ENCODE measurements around the gene BRCC3. TPM values are rescaled to one million over a fixed set of nuclear protein-coding genes. Genes with fewer than 3 reads are reported as not detected.

BRCC3 gene
- total and polyA plus RNA-seq, 2 experiments from 2014 or later: 13.4 to 27.2 TPM

GRCh38 chrX:155148724-155149537, 77.6 kb downstream of the BRCC3 start:
- no peaks in the 10 kb centered on the region for H3K27me3 ChIP-seq
- TF ChIP-seq, protein P1, sequence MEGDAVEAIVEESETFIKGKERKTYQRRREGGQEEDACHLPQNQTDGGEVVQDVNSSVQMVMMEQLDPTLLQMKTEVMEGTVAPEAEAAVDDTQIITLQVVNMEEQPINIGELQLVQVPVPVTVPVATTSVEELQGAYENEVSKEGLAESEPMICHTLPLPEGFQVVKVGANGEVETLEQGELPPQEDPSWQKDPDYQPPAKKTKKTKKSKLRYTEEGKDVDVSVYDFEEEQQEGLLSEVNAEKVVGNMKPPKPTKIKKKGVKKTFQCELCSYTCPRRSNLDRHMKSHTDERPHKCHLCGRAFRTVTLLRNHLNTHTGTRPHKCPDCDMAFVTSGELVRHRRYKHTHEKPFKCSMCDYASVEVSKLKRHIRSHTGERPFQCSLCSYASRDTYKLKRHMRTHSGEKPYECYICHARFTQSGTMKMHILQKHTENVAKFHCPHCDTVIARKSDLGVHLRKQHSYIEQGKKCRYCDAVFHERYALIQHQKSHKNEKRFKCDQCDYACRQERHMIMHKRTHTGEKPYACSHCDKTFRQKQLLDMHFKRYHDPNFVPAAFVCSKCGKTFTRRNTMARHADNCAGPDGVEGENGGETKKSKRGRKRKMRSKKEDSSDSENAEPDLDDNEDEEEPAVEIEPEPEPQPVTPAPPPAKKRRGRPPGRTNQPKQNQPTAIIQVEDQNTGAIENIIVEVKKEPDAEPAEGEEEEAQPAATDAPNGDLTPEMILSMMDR (IDR thresholded peaks at IDR 0.05; ENCODE audit: poor library complexity): peak; percentile 24
- TF ChIP-seq EZH2phosphoT487 (IDR thresholded peaks at IDR 0.05; ENCODE audit: low read depth, severe bottlenecking, unreplicated experiment): no peak
- no peak for TF ChIP-seq EZH2 (IDR thresholded peaks at IDR 0.05; ENCODE audit: borderline replicate concordance)
- no peak overlapping the region for H3K27ac ChIP-seq
- no peak overlapping the region for H3K4me3 ChIP-seq
- H3K36me3 ChIP-seq (replicated peaks; ENCODE audit: insufficient read depth, low read depth): no peaks in the 10 kb centered on the region
- no peaks in the 10 kb centered on the region for H3K79me2 ChIP-seq
- H2AFZ ChIP-seq: no peak overlapping the region
- H3K9me2 ChIP-seq (replicated peaks; ENCODE audit: insufficient read depth): no peaks in the 10 kb centered on the region
- no peak overlapping the region for H3K4me2 ChIP-seq
- no peak for DNase-seq (ENCODE audit: low spot score)
- H3K4me1 ChIP-seq (ENCODE audit: insufficient read depth): no peaks in the 10 kb centered on the region
- no peaks in the 10 kb centered on the region for H4K20me1 ChIP-seq (ENCODE audit: insufficient read depth, poor library complexity, severe bottlenecking)
- H3K9me3 ChIP-seq (ENCODE audit: low read depth): no peaks in the 10 kb centered on the region
- 59% methylated on average over 7 of the region's 7 CpGs for WGBS (ENCODE audit: low lambda C conversion rate, missing lambda C conversion rate)

- Histone ChIP-seq H3K9me3 (ENCODE audit: low read depth) (no peaks in the 10 kb centered on the region), H3K36me3 (replicated peaks; ENCODE audit: insufficient read depth, low read depth) (no peaks in the 10 kb centered on the region), H3K27ac (no peak overlapping the region), H3K27me3 (no peaks in the 10 kb centered on the region), H3K9me2 (replicated peaks; ENCODE audit: insufficient read depth) (no peaks in the 10 kb centered on the region), H3K4me2 (no peak overlapping the region), H4K20me1 (ENCODE audit: insufficient read depth, poor library complexity, severe bottlenecking) (no peaks in the 10 kb centered on the region), H3K4me3 (no peak overlapping the region), H3K4me1 (ENCODE audit: insufficient read depth) (no peaks in the 10 kb centered on the region), H2AFZ (no peak overlapping the region), H3K79me2 (no peaks in the 10 kb centered on the region)
- TF ChIP-seq EZH2phosphoT487 (IDR thresholded peaks at IDR 0.05; ENCODE audit: low read depth, severe bottlenecking, unreplicated experiment) (no peak), EZH2 (IDR thresholded peaks at IDR 0.05; ENCODE audit: borderline replicate concordance) (no peak)
- TF ChIP-seq, protein P1 (IDR thresholded peaks at IDR 0.05; ENCODE audit: poor library complexity): no peak
- WGBS (ENCODE audit: low lambda C conversion rate, missing lambda C conversion rate): 57% methylated on average over 2 of the region's 2 CpGs
- no peak for DNase-seq (ENCODE audit: low spot score)
Observed at GRCh38 chrX:155169881-155170280, 98.6 kb downstream of the BRCC3 start.

Other genes starting within 250 kb of the BRCC3 start
- not detected in 2 replicates for gene SMIM9, start 236.8 kb upstream of the BRCC3 start, total RNA-seq
- gene SMIM9, start 236.8 kb upstream of the BRCC3 start, polyA plus RNA-seq: not detected in 2 replicates
- 6.4 and 7.7 TPM in 2 replicates for gene F8A1, start 185.2 kb upstream of the BRCC3 start, total RNA-seq
- gene F8A1, start 185.2 kb upstream of the BRCC3 start, polyA plus RNA-seq: 33.8 and 40.1 TPM in 2 replicates
- gene F8, start 48.8 kb upstream of the BRCC3 start, total RNA-seq: 1.4 and 2.1 TPM in 2 replicates
- gene F8, start 48.8 kb upstream of the BRCC3 start, polyA plus RNA-seq: 0.92 and 1.7 TPM in 2 replicates
- 57.7 and 65.7 TPM in 2 replicates for gene FUNDC2, start 44.7 kb upstream of the BRCC3 start, total RNA-seq
- gene FUNDC2, start 44.7 kb upstream of the BRCC3 start, polyA plus RNA-seq: 87.5 and 103 TPM in 2 replicates
- 10.8 and 14.2 TPM in 2 replicates for gene CMC4, start 372 bp upstream of the BRCC3 start, total RNA-seq
- gene CMC4, start 372 bp upstream of the BRCC3 start, polyA plus RNA-seq: 16.3 and 18.4 TPM in 2 replicates
- 0.32 and 1.7 TPM in 2 replicates for gene MTCP1, start 372 bp upstream of the BRCC3 start, total RNA-seq
- gene MTCP1, start 372 bp upstream of the BRCC3 start, polyA plus RNA-seq: 13.2 TPM in 2 replicates
- gene VBP1, start 145.0 kb downstream of the BRCC3 start, total RNA-seq: 56.6 and 62.8 TPM in 2 replicates
- 43.9 and 44.7 TPM in 2 replicates for gene VBP1, start 145.0 kb downstream of the BRCC3 start, polyA plus RNA-seq
- gene RAB39B, start 193.0 kb downstream of the BRCC3 start, total RNA-seq: 1.00 and 1.2 TPM in 2 replicates
- gene RAB39B, start 193.0 kb downstream of the BRCC3 start, polyA plus RNA-seq: 0.07 and 0.24 TPM in 2 replicates